GM19467 (cell line): Measurements from ENCODE around the gene BMS1.
"Not testable (repeated sequence)": the region's sequence is repeated elsewhere in the genome, so short reads cannot be mapped to it uniquely, and the experiment has no call there.

Source experiments
- ATAC-seq: cut with Tn5 transposase; IDR thresholded peaks from one replicate; pipeline ENCODE4 v1.9.1; 2021; ENCODE audit warnings: mild to moderate bottlenecking, moderate library complexity; ENCODE audit not compliant: unreplicated experiment

BMS1 gene

DNA sequence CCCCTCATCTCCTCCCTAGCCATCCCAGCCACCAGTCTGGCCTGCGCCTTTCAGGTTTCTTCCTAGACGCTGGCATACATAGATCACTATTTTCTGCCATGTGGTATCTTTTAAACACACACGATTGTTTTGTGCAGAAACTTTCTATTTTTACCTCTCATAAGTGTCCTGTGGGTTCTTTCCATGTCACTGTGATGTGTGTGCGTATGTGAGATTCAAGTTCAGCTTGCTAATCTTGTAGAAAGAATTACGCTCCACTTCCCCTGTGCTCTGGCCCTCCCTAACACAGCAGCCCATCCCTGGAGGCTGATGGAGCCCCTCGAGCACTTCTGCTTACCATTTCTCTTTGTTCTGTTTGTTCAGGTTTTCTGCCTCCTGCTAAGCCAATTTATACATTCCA is 80.2 kb downstream of the BMS1 start:
- not testable (repeated sequence) for ATAC-seq

DNA sequence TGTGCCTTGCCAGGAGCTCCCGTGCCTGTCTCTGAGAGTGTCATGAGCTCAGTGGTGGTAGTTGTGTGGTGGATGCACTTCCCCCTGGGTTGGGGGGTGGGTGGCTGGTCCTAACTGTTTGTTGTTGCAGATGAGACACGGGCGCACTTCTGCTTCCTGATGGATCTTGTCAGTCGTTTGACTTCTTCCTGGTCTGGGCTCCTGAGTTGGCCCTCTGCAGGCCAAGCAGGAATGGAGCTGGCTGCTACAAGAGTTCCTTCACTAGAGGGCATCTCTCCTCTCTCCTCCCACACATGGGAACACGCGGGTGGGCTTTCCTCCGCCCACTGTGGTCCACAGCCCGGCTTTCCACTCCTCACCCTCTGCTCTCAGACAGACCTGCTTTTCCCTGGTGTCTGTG is 82.0 kb downstream of the BMS1 start:
- no peak for ATAC-seq

DNA sequence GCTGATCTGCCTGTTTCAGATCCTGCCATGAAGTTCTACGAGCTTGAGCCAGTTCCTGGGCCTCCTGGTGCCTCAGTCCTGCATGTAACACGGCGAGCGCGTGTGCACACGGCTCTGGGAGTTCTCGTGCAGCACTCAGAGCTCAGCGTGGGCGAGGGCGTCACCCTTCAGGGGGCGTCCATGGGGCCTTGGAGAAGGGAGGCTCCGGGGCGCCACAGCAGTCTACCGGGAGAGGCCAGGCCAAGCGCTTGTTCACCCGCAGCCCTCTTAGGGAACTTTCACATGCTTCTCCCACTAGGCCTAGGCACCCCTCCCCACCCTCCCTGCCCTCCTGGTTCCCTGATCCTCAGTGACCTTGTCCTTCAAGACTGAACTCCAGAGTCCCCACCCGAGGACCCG is 83.1 kb downstream of the BMS1 start:
- ATAC-seq: no peak

DNA sequence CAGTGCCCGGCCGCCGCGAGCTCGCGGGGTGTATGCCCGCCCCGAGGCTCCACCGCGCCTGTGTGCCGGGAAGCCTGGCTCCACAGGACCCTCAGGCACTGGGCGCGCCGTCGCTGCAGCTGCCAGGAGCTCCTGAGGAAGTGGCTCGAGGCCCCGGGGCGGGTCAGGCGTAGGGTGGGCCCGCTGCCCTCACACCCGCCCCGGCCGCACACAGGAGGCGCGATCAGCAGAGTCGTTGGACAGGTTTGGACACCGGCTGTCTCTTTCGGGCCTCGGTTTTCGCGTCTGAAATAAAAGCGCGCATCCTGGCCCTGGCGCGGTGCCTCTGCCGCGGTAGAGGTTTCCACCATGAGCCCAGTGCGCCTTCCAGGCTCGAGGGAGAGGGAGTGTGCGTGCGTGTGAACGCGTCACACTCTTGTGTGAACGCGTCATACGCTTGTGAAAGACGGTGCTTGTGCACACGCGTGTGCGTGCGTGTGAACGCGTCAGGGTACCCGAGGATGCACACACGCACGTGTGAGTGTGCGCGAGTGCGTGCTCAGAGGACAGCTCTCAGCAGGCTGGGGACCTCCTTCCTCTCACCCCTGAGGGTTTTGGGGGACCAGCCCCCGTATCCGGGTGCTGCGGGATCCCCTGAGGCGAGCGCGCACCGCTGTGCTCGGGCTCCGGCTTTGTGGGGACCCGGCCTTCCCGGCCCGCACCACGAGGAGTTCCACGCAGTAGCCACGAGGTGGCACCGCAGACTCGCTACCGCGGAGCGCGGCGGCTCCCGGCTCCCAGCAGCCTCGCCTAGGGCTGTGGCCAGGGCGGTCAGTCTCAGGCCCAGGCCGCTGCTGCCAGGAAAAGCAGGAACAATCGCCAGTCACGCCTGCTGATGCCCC is 83.8 kb downstream of the BMS1 start:
- peak; percentile 91 for ATAC-seq

DNA sequence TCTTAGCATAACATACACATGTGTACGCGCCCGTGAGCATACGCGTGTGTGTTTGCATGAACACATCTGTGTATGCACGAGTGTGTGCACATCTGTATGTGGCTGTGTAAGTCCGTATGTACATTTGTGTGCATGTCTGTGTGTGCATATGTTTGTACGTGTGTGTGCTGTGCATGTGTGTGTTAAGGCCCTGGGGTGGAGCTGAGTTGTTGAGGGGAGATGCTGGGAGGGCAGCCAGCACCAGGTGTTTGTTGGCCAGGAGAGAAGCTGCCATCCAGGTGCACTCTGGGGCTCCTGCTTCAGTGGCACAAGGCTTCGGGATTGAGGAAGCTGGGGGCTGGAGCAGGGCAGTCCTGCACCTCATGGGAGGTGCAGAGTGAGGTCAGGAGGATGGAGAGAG is 85.0 kb downstream of the BMS1 start:
- ATAC-seq: no peak

DNA sequence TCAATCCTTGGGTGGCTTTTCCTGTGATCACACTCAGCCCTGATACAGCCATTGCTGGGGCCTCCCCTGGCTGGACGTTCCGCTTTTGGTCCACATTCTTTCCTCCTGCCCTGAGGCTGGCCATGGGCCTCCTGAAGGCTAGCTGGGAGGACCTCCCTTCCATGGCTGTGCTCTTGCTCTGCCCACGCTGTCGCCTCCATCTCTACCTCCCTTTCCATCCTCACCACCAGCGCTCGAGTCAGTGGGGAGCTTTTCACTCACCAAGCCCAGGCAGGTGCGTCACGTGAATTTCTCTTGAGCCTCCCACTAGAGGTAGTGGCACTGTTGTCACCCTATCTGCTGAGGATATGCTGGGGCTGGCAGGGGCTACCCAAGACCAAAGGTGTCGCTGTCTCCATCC is 85.9 kb downstream of the BMS1 start:
- no peak for ATAC-seq

DNA sequence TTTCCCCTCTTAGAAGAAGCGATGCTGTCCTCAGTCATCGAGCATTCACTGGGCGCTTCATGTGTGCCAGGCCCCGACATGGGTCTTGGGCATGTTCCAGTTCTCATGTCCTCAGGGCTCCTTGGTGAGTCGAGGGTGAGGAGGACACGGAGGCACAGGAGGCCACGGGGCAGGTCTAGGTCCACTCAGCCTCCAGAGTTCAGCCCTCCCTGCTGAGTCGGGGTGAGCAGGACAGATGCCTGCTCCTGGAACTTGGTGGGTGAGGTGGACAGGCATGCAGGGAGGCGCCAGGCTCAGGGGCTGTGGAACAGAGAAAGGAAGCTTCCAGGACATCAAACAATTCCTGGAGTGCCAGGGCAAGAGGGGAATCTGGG is 87.4 kb downstream of the BMS1 start:
- no peak for ATAC-seq

DNA sequence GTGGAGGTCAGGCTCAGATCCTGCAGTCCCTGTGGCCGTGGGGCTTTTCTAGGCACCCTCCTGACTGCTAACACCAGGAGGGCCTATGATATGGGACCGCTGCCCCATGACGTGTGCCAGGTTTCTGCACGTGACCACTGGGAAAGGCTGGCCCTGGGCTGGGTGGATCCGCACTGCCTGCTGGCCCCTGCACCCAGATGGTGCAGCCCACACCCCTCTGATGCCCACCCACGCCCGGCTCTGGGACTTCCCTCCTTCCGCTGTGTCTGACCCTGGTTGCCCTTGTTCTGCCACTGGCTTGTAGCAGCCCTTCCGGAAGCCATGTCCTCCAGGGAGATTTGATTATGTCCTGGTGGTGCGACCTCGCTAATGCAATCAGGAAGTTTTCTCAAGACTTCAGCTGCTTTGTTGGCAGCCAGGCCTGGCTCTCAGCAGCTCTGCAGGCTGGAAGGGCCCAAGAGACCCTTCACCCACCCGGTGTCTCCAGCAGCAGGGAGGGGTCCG is 88.6 kb downstream of the BMS1 start:
- ATAC-seq: not testable (repeated sequence)

DNA sequence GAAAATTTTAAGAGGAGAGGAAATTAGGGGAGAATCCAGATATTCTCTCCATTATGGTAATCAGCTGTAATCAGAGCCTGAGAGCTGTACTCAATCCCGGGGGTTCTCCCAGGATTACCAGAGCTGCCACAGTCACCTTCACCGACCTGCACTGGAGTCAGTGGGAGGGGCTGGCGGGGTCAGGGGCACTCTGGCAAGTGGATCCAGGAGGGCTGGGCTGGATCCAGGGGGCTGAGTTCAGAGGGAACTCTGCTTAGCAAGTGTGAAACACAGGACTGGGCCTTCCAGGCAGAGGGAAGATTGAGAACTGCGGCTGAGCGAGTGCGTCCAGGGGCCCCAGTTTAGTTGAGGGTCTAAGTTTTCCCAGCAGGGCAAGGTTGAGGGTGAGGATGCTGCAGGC is 89.2 kb downstream of the BMS1 start:
- no peak for ATAC-seq

DNA sequence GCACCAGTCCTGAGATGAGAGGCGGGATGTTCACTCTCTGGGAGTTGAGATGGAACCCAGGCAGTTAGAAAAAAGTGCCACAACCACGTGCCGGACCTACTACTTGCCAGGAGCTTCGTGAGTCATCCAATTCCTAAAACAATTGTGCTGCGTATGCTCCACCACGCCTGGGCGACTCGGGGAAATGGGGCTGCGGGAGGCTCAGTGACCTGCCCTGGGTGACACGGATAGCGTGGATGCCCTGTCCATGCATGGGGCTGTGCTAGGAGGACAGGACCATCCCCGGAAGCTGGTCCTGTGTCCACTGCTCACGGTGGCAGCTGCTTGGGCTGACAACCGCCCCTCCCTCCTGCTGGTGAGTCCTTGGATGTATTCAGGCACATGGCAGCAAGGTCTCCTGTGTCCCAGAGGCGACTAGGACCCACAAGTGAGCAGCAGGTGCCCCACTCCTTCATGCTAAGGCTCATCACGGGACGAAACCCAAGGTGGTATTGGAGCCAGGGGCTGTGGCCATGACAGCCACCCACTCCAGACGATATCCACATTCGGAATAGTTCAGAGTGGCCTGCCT is 90.4 kb downstream of the BMS1 start:
- ATAC-seq: no peak

DNA sequence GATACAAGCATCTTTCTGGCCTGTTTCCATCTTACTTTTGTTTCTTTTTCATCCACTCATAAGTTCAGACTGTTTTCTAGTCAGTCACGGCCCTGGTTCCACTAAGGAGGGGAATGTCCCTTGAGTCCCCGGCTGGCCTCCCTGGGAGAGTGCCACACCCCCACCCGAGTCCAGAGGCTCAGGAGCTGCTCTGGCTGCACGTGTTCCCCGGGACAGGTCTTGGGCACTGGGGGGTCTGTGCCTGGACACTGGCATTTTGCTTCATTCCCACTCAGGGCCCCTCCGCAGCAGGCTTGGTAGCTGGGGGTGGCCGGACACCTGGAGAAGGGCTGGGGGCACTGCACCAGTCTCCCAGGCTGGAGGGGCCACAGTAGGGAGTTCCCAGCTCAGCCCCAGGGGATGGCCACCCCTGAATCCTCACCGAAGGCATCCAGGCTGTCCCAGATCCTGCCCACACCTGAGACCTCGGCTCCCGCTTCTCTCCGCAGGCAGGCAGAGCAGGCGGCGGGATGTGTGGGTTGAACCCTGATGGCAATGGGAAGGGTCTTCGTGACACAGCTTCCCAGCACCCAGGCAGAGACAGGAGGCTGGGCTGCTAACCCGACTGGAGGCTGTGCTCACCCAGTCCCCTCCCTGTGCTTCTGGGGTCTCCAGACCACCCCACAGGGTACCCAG is 92.3 kb downstream of the BMS1 start:
- no peak for ATAC-seq

DNA sequence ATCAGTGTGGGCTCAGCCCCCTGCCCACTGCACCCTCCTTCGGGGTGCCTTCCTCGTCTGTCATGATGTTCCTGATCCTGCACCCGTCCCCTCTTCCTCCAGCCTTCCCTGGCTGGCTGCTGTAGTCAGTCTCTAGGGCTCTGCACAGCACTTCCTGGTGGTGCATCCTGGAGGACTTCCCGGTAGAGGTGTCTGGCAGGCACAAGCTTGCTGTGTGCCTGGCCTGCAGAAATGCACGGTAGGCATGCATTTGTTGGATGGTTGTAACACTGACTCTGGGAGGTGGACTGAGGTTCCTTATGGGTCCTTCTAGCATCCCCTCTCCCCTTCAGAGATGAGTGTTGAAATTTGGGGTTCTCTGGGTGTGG is 92.8 kb downstream of the BMS1 start:
- no peak for ATAC-seq

DNA sequence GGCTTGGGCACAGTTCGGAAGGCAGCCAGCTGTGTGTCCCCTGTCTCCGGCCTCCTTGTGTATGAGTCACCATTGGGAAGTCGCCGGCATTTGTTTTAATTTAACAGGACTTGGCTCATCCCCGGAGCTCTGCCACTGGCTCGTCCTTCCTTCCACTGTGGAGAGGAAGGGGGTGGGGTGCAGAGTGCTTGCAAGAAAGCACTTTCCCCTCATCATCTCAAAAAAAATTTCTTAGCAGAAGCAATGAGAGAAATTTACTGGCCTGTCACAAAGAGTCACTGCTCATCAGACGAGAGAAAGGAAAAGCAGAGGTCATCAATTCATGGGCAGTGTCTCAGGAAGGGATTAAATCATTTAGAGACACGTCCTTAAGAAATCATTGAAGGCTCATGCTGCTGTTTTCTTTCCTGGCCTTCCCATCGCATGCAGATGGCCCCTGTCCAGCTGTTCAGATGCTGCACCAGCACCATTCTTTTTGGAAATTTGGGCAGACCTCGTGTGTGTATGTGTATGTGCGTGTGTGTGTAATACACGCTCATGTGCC is 93.3 kb downstream of the BMS1 start:
- ATAC-seq: no peak

DNA sequence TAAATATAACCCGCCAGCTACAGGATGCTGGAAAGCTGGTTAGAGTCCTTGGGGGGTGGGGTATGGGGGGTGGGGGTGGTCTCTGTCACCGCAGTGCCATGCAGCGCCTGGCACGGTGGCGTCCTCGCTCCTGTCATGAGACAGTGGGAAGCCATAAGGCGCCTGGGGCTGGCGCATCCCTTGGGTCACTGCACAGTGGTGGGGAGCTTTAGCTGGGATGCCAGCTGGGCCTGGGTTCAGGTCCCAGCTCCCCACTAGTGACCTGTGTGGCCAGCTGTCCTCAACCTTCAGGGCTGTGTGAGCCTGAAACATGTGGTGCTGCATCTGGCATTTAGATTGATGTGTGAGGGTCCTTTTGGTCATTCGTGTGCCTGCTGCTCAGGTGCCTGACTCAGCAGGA is 93.9 kb downstream of the BMS1 start:
- ATAC-seq: no peak

DNA sequence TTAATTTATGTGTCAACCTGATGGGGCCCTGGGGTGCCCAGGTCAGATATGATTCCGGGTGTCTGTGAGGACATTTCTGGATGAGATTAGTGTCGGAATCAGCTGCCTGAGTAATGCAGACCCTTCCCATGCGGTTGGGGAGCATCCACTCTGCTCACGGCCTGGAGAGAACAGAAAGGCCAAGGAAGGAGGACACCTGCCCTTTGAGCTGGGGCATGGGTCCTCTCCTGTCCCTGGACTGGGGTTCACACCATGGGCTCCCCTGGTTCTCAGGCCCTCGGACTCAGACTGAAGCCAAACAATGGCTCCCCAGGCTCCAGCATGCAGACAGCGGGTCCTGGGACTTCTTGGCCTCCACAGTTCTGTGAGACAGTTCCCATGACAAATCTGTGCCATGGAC is 94.3 kb downstream of the BMS1 start:
- ATAC-seq: no peak

DNA sequence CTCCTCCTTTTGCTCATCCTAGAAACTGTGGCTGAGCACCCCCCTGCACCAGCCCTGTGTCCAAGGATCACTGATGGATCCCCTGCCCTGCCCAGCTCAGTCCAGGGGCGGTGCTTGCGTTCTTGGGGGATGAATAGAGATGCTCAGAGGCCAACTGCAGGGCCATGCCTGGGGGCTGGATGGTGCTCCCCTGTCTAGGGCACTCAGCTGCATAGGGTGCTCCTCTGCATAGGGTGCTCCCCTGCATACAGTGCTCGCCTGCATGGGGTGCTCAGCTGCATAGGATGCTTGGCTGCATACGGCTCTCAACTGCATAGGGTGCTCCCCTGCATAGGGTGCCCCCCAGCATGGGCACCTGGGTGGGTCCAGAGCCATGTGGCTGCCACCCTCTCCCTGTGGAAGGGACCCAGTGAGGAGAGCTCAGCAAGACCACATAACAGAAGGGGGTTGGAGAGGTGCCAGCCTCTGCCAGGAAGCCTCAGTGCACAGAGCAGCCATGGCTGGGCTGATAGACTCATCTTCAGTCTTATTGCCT is 95.0 kb downstream of the BMS1 start:
- no peak for ATAC-seq

DNA sequence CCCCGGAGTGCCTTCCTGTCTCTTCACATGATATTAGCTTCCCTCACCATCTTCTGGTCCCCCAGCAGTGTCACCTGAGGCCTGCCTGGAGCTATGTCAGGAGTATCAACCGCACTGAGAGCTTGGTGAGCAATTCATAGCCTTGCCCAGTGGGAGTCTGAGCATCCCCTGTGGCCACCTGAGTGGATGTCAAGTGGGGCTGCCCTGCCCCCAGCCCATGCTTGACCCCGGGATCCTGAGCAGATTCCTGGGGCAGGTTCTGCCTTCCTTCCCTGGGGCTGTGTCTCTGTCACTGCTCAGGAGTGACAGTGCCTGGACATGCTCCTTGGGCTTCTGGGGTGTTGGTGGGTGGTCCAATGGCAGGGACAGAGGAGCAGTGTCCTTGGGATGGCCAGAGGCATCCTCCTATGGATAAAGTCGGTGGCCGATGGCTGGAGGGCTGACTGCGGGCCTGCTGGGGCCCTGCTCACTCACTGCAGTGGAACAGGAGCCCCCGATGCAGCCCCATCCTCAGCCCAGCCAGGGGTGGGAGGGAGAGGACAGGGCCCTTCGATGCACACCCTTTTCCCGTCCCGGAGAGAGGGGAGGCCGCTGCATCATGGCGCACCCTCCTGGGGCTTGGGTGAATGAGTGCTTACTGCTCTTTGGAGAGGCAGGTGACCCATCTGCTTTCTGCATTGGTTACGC is 95.7 kb downstream of the BMS1 start:
- no peak for ATAC-seq

DNA sequence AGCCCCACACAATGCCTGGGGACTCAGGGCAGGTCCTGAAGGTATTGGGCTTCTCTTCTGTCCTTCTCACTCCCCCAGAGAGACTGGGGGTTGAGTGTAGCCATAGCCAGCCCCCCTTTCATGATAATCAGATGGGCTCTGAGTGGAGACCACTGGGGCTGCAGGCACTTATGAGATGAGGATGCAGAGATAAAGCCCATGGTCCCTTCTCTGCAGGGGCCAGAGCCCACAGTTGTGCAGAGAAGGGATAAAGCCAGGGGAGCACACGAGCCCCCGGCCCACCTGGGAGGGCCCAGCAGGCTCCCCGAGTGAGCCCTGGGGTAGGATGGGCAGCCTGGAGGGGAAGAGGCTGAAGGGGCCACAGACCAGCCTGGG is 96.2 kb downstream of the BMS1 start:
- no peak for ATAC-seq

DNA sequence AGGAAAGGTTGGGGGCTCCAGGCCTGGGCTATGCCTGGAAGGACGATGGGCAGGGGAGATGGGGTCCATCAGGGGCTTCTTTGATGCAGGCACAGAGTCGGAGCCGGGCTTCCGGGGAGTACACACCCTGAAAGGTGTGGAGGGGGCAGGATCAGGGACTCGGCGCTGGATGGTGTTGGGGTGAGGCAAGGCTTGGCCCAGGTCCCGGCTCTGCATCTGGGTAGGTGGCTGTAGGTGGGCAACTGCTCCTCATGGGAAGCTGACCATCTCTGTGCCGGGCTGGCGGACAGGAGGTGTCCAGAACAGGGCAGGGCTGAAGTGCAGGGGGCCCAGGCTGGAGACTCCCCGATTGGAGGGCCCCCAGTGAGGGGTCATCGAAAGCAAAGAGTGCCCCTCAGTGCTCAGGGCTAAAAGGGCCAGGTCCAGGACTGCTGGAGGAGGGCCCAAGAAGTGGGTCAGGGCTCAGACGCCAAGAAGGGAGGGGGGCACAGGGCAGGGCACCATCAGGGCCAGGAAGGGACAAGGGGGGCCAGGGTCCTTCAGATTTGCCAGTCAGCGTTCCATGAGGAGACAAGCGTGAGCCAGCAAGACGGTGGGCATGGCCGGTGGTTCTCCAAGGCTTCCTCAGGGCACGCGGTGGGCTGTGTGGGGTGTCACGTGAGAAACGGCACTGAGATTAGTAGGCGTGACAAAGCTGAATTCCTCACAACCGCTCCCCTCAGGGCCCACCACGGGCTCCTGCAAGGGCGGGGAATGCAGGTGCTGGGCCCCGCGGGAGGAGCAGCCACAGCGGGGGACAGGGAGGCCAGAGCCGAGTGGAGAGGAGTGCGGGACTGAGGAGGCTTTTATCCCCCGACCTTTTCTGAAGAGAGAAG is 97.0 kb downstream of the BMS1 start:
- ATAC-seq: no peak

DNA sequence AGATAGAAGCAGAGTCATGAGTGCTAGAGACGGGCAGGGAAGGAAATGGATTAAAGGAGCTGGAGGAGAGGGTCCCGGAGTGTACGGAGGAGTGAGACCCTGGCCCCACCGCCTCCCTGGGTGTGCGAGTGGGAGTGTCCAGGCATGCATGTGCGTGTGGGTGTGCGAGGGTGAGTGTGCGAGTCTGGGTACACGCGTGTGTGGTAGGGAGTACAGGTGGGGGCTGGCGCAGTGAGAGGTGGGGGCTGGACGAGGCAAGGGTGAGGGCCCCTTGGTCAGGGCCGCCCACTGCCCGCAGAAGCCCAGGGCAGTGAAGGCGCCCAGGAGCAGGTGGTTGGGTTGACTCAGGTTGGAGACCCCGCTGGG is 97.6 kb downstream of the BMS1 start:
- no peak for ATAC-seq
